ENCODE results near the gene LRRC34.

Gene LRRC34

GRCh38 chr3:169772305-169772896 is 40.3 kb downstream of the LRRC34 start:
- Histone ChIP-seq H3K27me3 (ENCODE audit: control insufficient read depth, low read length) (no peaks in the 10 kb centered on the region), H3K79me2 (ENCODE audit: control insufficient read depth, low read length) (peaks cover 51% of the 10 kb centered on the region), H3K9me3 (ENCODE audit: control insufficient read depth, insufficient read depth, low read length) (no peaks in the 10 kb centered on the region), H3K9me2 (replicated peaks; ENCODE audit: control insufficient read depth, low read length) (no peaks in the 10 kb centered on the region), H3K4me1 (ENCODE audit: control insufficient read depth, low read length) (peaks cover 33% of the 10 kb centered on the region), H3K36me3 (ENCODE audit: control insufficient read depth, low read length) (peaks cover 47% of the 10 kb centered on the region), H3F3A (ENCODE audit: control insufficient read depth, insufficient read depth) (peaks cover 36% of the 10 kb centered on the region), H4K20me1 (ENCODE audit: control insufficient read depth, insufficient read depth, low read depth, low read length) (peaks cover 2% of the 10 kb centered on the region), H3K27ac (ENCODE audit: low read depth, low read length) (peak overlapping the region; percentile 97), H3K4me3 (ENCODE audit: low read length) (peak overlapping the region; percentile 96), H3K4me2 (ENCODE audit: low read length) (peak overlapping the region; percentile 80)
- TF ChIP-seq, protein P1, sequence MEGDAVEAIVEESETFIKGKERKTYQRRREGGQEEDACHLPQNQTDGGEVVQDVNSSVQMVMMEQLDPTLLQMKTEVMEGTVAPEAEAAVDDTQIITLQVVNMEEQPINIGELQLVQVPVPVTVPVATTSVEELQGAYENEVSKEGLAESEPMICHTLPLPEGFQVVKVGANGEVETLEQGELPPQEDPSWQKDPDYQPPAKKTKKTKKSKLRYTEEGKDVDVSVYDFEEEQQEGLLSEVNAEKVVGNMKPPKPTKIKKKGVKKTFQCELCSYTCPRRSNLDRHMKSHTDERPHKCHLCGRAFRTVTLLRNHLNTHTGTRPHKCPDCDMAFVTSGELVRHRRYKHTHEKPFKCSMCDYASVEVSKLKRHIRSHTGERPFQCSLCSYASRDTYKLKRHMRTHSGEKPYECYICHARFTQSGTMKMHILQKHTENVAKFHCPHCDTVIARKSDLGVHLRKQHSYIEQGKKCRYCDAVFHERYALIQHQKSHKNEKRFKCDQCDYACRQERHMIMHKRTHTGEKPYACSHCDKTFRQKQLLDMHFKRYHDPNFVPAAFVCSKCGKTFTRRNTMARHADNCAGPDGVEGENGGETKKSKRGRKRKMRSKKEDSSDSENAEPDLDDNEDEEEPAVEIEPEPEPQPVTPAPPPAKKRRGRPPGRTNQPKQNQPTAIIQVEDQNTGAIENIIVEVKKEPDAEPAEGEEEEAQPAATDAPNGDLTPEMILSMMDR (IDR thresholded peaks at IDR 0.05; ENCODE audit: low read depth, low read length, poor library complexity, severe bottlenecking), result no peak
- TF ChIP-seq EZH2phosphoT487 (IDR thresholded peaks at IDR 0.05; ENCODE audit: borderline replicate concordance, low read length), result no peak

- no peak for TF ChIP-seq EZH2phosphoT487 (IDR thresholded peaks at IDR 0.05; ENCODE audit: borderline replicate concordance, low read length)
- TF ChIP-seq, protein P1 (IDR thresholded peaks at IDR 0.05; ENCODE audit: low read depth, low read length, poor library complexity, severe bottlenecking), result no peak
- H3K79me2 ChIP-seq (ENCODE audit: control insufficient read depth, low read length), result peaks cover 44% of the 10 kb centered on the region
Observed at GRCh38 chr3:169771497-169772304, 41.0 kb downstream of the LRRC34 start.

GRCh38 chr3:169769287-169770181 is 43.2 kb downstream of the LRRC34 start, which contains the start of gene ACTRT3:
TSS of gene ACTRT3 (minus strand) at chr3:169769561. CDS start at chr3:169769520, 41 bp downstream.
- Histone ChIP-seq H3F3A (ENCODE audit: control insufficient read depth, insufficient read depth) (peaks cover 48% of the 10 kb centered on the region), H3K36me3 (ENCODE audit: control insufficient read depth, low read length) (peaks cover 21% of the 10 kb centered on the region), H3K4me2 (ENCODE audit: low read length) (peak within 1 kb of the TSS; percentile 70), H3K9me2 (replicated peaks; ENCODE audit: control insufficient read depth, low read length) (no peaks in the 10 kb centered on the region), H3K4me1 (ENCODE audit: control insufficient read depth, low read length) (peaks cover 19% of the 10 kb centered on the region), H3K27ac (ENCODE audit: low read depth, low read length) (peak within 1 kb of the TSS; percentile 18), H3K27me3 (ENCODE audit: control insufficient read depth, low read length) (no peaks in the 10 kb centered on the region), H3K9me3 (ENCODE audit: control insufficient read depth, insufficient read depth, low read length) (no peaks in the 10 kb centered on the region), H3K79me2 (ENCODE audit: control insufficient read depth, low read length) (peaks cover 22% of the 10 kb centered on the region), H4K20me1 (ENCODE audit: control insufficient read depth, insufficient read depth, low read depth, low read length) (no peaks in the 10 kb centered on the region), H3K4me3 (ENCODE audit: low read length) (peak within 1 kb of the TSS; percentile 67)
- TF ChIP-seq, protein P1 (IDR thresholded peaks at IDR 0.05; ENCODE audit: low read depth, low read length, poor library complexity, severe bottlenecking), result no peak
- TF ChIP-seq EZH2phosphoT487 (IDR thresholded peaks at IDR 0.05; ENCODE audit: borderline replicate concordance, low read length), result no peak

More at GRCh38 chr3:169771497-169772304, 41.0 kb downstream of the LRRC34 start:
- peaks cover 40% of the 10 kb centered on the region for H3K36me3 ChIP-seq (ENCODE audit: control insufficient read depth, low read length)
- no peaks in the 10 kb centered on the region for H3K27me3 ChIP-seq (ENCODE audit: control insufficient read depth, low read length)
- peaks cover 43% of the 10 kb centered on the region for H3F3A ChIP-seq (ENCODE audit: control insufficient read depth, insufficient read depth)
- peak overlapping the region; percentile 97 for H3K27ac ChIP-seq (ENCODE audit: low read depth, low read length)
- H3K4me1 ChIP-seq (ENCODE audit: control insufficient read depth, low read length), result peaks cover 33% of the 10 kb centered on the region
- H3K4me3 ChIP-seq (ENCODE audit: low read length), result peak overlapping the region; percentile 96
- peak overlapping the region; percentile 80 for H3K4me2 ChIP-seq (ENCODE audit: low read length)
- H3K9me2 ChIP-seq (replicated peaks; ENCODE audit: control insufficient read depth, low read length), result no peaks in the 10 kb centered on the region
- no peaks in the 10 kb centered on the region for H3K9me3 ChIP-seq (ENCODE audit: control insufficient read depth, insufficient read depth, low read length)
- H4K20me1 ChIP-seq (ENCODE audit: control insufficient read depth, insufficient read depth, low read depth, low read length), result peaks cover 2% of the 10 kb centered on the region

All from DOHH2 (cell line).